ENCODE data around the gene ETNK1.
"Not testable (repeated sequence)": the region's sequence is repeated elsewhere in the genome, so short reads cannot be mapped to it uniquely, and the experiment has no call there.

Gene ETNK1

DNA sequence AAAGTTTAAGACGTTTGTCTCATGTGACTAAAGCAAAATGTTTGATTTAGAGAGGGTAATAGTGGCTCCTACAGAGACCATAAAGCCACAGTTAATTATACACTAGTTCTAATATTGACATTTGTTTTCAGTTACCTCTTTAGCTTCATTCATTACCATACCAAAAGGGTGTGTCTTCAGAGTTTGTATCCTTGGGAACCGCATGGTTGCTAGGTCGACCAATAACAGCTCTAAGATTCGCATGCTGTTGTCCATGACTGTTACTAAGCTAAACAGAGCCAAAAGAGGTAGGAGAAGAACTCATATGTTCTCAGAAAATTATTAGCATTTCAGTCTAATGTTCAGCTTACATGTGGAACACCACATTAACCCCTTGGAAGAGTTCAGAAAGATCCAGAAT, 36.2 kb upstream of the ETNK1 start:
- H3K4me2 ChIP-seq (ENCODE audit: low read length) = no peak overlapping the region
- no peak overlapping the region for H2AFZ ChIP-seq
- no peaks in the 10 kb centered on the region for H3K79me2 ChIP-seq
- H3K27me3 ChIP-seq (ENCODE audit: control insufficient read depth, insufficient read depth, low read length) = no peaks in the 10 kb centered on the region
- H3K9me3 ChIP-seq (ENCODE audit: control insufficient read depth, low read length) = no peaks in the 10 kb centered on the region
- TF ChIP-seq, protein P1, sequence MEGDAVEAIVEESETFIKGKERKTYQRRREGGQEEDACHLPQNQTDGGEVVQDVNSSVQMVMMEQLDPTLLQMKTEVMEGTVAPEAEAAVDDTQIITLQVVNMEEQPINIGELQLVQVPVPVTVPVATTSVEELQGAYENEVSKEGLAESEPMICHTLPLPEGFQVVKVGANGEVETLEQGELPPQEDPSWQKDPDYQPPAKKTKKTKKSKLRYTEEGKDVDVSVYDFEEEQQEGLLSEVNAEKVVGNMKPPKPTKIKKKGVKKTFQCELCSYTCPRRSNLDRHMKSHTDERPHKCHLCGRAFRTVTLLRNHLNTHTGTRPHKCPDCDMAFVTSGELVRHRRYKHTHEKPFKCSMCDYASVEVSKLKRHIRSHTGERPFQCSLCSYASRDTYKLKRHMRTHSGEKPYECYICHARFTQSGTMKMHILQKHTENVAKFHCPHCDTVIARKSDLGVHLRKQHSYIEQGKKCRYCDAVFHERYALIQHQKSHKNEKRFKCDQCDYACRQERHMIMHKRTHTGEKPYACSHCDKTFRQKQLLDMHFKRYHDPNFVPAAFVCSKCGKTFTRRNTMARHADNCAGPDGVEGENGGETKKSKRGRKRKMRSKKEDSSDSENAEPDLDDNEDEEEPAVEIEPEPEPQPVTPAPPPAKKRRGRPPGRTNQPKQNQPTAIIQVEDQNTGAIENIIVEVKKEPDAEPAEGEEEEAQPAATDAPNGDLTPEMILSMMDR (IDR thresholded peaks at IDR 0.05) = no peak
- no peaks in the 10 kb centered on the region for H3K36me3 ChIP-seq (ENCODE audit: control insufficient read depth, insufficient read depth, low read length)
- no peak overlapping the region for H3K4me3 ChIP-seq (ENCODE audit: low read depth, low read length)
- H3K27ac ChIP-seq = no peak overlapping the region
- H3K4me1 ChIP-seq = no peaks in the 10 kb centered on the region
- H3K9ac ChIP-seq = no peak overlapping the region

DNA sequence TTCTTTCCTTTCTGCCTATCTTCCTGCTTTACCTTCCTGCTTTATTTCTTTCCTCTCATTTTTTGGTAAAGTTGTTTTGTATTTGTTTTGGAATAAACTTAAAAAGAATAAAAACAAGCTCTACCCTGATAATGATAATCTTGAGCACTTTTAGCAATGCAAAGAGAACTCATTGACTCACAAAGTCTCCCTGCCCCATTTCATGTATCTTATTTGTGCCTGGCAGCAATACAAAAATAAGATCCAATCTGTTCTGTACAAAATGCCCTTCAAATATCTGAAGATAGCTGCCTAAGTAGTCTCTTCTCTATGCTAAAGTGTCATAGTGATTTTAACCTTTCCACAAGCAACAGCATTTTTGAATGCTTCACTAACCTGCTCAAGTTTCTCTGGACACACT, 31.1 kb upstream of the ETNK1 start:
- no peak overlapping the region for H3K4me2 ChIP-seq (ENCODE audit: low read length)
- H3K27me3 ChIP-seq (ENCODE audit: control insufficient read depth, insufficient read depth, low read length) = no peaks in the 10 kb centered on the region
- no peak overlapping the region for H2AFZ ChIP-seq
- no peak overlapping the region for H3K27ac ChIP-seq
- H3K4me3 ChIP-seq (ENCODE audit: low read depth, low read length) = no peak overlapping the region
- no peaks in the 10 kb centered on the region for H3K9me3 ChIP-seq (ENCODE audit: control insufficient read depth, low read length)
- H3K4me1 ChIP-seq = no peaks in the 10 kb centered on the region
- no peaks in the 10 kb centered on the region for H3K36me3 ChIP-seq (ENCODE audit: control insufficient read depth, insufficient read depth, low read length)
- no peaks in the 10 kb centered on the region for H3K79me2 ChIP-seq
- H3K9ac ChIP-seq = no peak overlapping the region
- TF ChIP-seq, protein P1 (IDR thresholded peaks at IDR 0.05) = no peak

DNA sequence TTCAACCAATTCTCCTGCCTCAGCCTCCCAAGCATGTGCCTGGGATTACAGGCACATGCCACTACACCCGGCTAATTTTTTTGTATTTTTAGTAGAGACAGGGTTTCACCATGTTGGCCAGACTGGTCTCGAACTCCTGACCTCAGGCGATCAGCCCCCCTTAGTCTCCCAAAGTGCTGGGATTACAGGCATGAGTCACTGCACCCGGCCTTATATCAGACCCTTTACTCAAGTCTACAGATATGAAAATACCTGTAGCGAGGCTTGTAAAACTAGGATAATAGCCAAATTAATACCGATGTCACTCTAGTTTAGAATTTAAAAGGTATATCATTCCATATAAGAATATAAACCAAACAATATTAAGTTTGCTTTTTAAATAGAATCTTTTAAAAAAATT, 27.4 kb upstream of the ETNK1 start:
- H3K9me3 ChIP-seq (ENCODE audit: control insufficient read depth, low read length); H3K79me2 ChIP-seq; H3K36me3 ChIP-seq (ENCODE audit: control insufficient read depth, insufficient read depth, low read length); H3K9ac ChIP-seq; H2AFZ ChIP-seq; H3K4me2 ChIP-seq (ENCODE audit: low read length); H3K4me3 ChIP-seq (ENCODE audit: low read depth, low read length); H3K27ac ChIP-seq; H3K4me1 ChIP-seq; H3K27me3 ChIP-seq (ENCODE audit: control insufficient read depth, insufficient read depth, low read length): not testable (repeated sequence)

DNA sequence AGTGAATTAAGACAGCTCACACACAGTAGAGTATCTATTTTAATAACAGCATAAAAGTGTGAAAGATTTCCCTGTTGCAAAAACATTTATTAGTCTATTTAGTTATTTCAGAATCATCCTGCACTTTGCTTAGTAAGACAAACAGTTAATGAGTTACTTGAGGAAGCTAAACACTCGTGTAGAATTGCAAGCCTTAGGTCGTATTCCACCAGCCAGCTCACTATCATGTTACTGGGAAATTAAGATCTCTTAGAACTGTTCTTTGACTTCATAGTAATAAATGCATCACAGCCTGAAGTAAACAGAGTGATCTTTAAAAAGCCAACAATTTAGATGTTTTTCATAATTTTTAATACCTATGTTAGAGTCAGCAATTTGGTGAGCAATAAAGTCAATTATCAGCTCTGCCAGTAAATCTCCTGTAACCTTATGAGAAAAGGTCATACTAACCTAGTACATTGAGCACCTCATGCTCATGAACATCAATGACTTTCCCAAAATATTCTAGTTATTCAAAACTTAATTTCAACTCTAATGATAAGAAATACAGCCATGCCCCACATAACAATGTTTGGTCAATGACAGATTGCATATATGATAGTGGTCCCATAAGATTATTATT, 26.7 kb upstream of the ETNK1 start:
- H2AFZ ChIP-seq = no peak overlapping the region
- no peaks in the 10 kb centered on the region for H3K4me1 ChIP-seq
- H3K4me2 ChIP-seq (ENCODE audit: low read length) = no peak overlapping the region
- TF ChIP-seq, protein P1 (IDR thresholded peaks at IDR 0.05) = no peak
- no peak overlapping the region for H3K9ac ChIP-seq
- H3K4me3 ChIP-seq (ENCODE audit: low read depth, low read length) = no peak overlapping the region
- no peaks in the 10 kb centered on the region for H3K27me3 ChIP-seq (ENCODE audit: control insufficient read depth, insufficient read depth, low read length)
- H3K27ac ChIP-seq = no peak overlapping the region
- H3K79me2 ChIP-seq = no peaks in the 10 kb centered on the region
- no peaks in the 10 kb centered on the region for H3K36me3 ChIP-seq (ENCODE audit: control insufficient read depth, insufficient read depth, low read length)
- no peaks in the 10 kb centered on the region for H3K9me3 ChIP-seq (ENCODE audit: control insufficient read depth, low read length)

DNA sequence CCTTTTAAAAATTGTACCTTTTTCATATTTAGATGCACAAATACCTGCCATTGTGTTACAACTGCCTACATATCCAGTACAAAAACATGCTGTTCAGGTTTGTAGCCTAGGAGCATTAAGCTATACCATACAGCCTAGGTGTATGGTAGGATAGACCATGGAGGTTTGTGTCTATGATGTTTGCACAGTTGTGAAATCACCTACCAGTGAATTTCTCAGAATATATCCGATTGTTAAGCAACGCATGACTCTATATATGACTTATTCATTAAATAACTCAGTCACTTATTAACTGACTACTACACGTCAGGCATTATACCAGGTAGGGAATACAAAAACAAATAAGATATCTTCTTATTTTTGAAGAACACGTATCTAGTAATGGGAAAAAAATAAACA, 26.2 kb upstream of the ETNK1 start:
- TF ChIP-seq, protein P1 (IDR thresholded peaks at IDR 0.05) = no peak
- no peak overlapping the region for H3K4me3 ChIP-seq (ENCODE audit: low read depth, low read length)
- no peaks in the 10 kb centered on the region for H3K4me1 ChIP-seq
- H3K9me3 ChIP-seq (ENCODE audit: control insufficient read depth, low read length) = no peaks in the 10 kb centered on the region
- H3K27me3 ChIP-seq (ENCODE audit: control insufficient read depth, insufficient read depth, low read length) = no peaks in the 10 kb centered on the region
- no peaks in the 10 kb centered on the region for H3K79me2 ChIP-seq
- H3K9ac ChIP-seq = no peak overlapping the region
- H3K27ac ChIP-seq = no peak overlapping the region
- no peaks in the 10 kb centered on the region for H3K36me3 ChIP-seq (ENCODE audit: control insufficient read depth, insufficient read depth, low read length)
- H2AFZ ChIP-seq = no peak overlapping the region
- H3K4me2 ChIP-seq (ENCODE audit: low read length) = no peak overlapping the region

Data from parathyroid adenoma (tissue), 2 donors.